ENCODE data around the gene GLRX3. TPM values are rescaled to one million over a fixed set of nuclear protein-coding genes. Genes with fewer than 3 reads are reported as not detected.

Gene GLRX3
- total and polyA plus RNA-seq, 2 donors (not counting 3 experiments of a cell fraction or from before 2014, with no cell fraction given), result 71.6 to 132 TPM

DNA sequence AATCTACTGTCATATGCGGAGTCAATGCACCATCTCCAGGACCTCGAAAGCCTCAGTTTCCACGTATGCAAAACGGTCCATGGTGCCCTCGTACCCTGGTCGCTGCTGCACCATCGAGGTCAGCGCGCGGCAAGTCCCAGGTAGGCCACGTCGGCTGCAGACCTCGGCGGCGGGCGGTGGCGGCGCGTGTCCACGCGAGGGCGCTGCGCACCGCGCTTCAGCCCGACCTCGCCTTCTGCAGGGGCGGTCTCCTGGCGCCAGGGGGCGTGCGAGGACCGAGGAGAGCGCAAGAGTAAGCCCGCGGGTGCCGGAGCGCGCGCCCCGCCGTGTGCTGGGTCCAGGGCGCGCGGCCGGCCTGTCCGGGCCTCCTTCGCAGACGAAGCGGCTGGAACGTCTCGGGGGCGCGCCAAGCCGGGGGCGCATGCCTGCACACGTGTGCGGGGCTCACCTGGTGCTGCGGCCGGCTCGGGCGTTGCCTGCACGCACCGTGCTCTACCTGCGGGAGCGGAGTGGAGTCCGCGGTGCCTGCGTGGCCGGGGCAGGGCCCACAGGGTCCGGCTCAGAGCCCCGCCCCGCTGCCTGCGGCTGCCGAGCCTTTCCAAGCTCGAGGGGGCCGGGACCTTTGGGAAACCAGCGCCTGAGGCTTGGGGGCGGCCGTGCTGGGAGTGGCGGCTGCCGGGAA is 54.0 kb downstream of the GLRX3 start:
- POLR2A ChIA-PET, result no interaction called here
- CTCF ChIA-PET, result interaction anchor here (0.6 to 2.4 kb wide), 12 partner anchors 8 to 1952 kb away, joined by 3 to 27 read pairs (median 3); partner anchors contain the start of gene C10orf143
- peak; percentile 82 for FAIRE-seq

More for the DNA sequence above, 54.0 kb downstream of the GLRX3 start:
- Histone ChIP-seq H2AFZ (ENCODE audit: low read depth, low read length) (peak overlapping the region; percentile 47), H3K4me1 (ENCODE audit: control insufficient read depth, extremely low read depth, insufficient read depth, low read length) (no peaks in the 10 kb centered on the region), H3K36me3 (ENCODE audit: control insufficient read depth in 2 of 2, extremely low read depth in 1 of 2, insufficient read depth in 2 of 2, low read length in 2 of 2) (peaks cover 0 to 5% of the 10 kb centered on the region in 2 experiments), H3K4me2 (ENCODE audit: insufficient read depth, low read length) (peak overlapping the region; percentile 39), H3K27me3 (ENCODE audit: control insufficient read depth in 2 of 2, insufficient read depth in 2 of 2, low read length in 2 of 2) (no peaks in the 10 kb centered on the region), H3K27ac (ENCODE audit: insufficient read depth, low read depth, low read length) (no peak overlapping the region), H3K79me2 (ENCODE audit: control insufficient read depth, insufficient read depth, low read length) (no peaks in the 10 kb centered on the region), H4K20me1 (replicated peaks; ENCODE audit: control insufficient read depth, extremely low read depth, insufficient read depth, low read length) (no peaks in the 10 kb centered on the region), H3K9me3 (replicated peaks; ENCODE audit: control insufficient read depth, insufficient read depth, low read length) (no peaks in the 10 kb centered on the region), H3K9ac (replicated peaks; ENCODE audit: extremely low read depth, insufficient read depth, low read length) (no peak overlapping the region), H3K4me3 (replicated peaks in 1 of 3; ENCODE audit: insufficient read depth in 1 of 3, low read depth in 1 of 3, low read length in 3 of 3) (peak overlapping the region in 2 of 3 experiments; percentile 39 to 52), H3K9me1 (replicated peaks; ENCODE audit: control insufficient read depth, extremely low read depth, insufficient read depth, low read length) (no peaks in the 10 kb centered on the region)
- intact Hi-C loops (cut with micrococcal nuclease) (loop anchor here (1.0 to 10.0 kb wide), 3 partner anchors 1597 to 1955 kb away; no protein-coding TSS in a partner anchor), dilution Hi-C loops (cut with MboI; ENCODE audit: extremely low pct_ligation_motif_present, low sequenced_read_pairs) (no loop called here)
- no TSS peak for BruUV-seq (replicated peaks)
- peak; percentile 89 for DNase-seq (ENCODE audit: low read depth, low spot score)
- no peak for TF ChIP-seq EZH2 (IDR thresholded peaks at IDR 0.05; ENCODE audit: borderline replicate concordance, low read depth, low read length, severe bottlenecking)
- peak; percentile 19 for TF ChIP-seq POLR2A (IDR thresholded peaks at IDR 0.05; ENCODE audit: low read depth, low read length)
- TF ChIP-seq, protein P1, sequence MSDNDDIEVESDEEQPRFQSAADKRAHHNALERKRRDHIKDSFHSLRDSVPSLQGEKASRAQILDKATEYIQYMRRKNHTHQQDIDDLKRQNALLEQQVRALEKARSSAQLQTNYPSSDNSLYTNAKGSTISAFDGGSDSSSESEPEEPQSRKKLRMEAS (IDR thresholded peaks at IDR 0.05; ENCODE audit: insufficient read depth, insufficient read length), result no peak
- no peak for TF ChIP-seq FOS (IDR thresholded peaks at IDR 0.05; ENCODE audit: borderline replicate concordance, insufficient read depth, low read length)
- TF ChIP-seq MYC (IDR thresholded peaks at IDR 0.05; ENCODE audit: low read depth, low read length), result no peak
- no peak for TF ChIP-seq JUN (IDR thresholded peaks at IDR 0.05; ENCODE audit: borderline replicate concordance, insufficient read depth, insufficient read length, low read depth)
- no peak for TF ChIP-seq GATA2 (IDR thresholded peaks at IDR 0.05; ENCODE audit: insufficient read depth, insufficient read length, low read depth, low read length)
- peak; percentile 56 for TF ChIP-seq POLR2AphosphoS5 (IDR thresholded peaks at IDR 0.05; ENCODE audit: insufficient read depth, low read depth, low read length)
- TF ChIP-seq, protein P2, sequence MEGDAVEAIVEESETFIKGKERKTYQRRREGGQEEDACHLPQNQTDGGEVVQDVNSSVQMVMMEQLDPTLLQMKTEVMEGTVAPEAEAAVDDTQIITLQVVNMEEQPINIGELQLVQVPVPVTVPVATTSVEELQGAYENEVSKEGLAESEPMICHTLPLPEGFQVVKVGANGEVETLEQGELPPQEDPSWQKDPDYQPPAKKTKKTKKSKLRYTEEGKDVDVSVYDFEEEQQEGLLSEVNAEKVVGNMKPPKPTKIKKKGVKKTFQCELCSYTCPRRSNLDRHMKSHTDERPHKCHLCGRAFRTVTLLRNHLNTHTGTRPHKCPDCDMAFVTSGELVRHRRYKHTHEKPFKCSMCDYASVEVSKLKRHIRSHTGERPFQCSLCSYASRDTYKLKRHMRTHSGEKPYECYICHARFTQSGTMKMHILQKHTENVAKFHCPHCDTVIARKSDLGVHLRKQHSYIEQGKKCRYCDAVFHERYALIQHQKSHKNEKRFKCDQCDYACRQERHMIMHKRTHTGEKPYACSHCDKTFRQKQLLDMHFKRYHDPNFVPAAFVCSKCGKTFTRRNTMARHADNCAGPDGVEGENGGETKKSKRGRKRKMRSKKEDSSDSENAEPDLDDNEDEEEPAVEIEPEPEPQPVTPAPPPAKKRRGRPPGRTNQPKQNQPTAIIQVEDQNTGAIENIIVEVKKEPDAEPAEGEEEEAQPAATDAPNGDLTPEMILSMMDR (IDR thresholded peaks at IDR 0.05; ENCODE audit: extremely low read depth in 1 of 2, insufficient read depth in 1 of 2, low read depth in 1 of 2, low read length in 2 of 2), result peak; percentile 98 to 99

All from endothelial cell of umbilical vein (primary cell).